Astrocyte of the spinal cord (primary cell): ENCODE data around the gene DNM3.
A peak's percentile ranks its signal among the peaks of the same experiment; 100 is the strongest.

ENCODE experiments used
- DNase-seq: peaks from one replicate; pipeline ENCODE4 v3.0.0; 2011; ENCODE audit warnings: low read depth, low spot score
- H3K4me3 ChIP-seq: 2 replicates; pipeline ENCODE4 v1.5.1; 2011; ENCODE audit warnings: low read depth, mild to moderate bottlenecking, low read length, moderate library complexity
- CTCF ChIP-seq: IDR thresholded peaks from 2 replicates; pipeline ENCODE4 v1.5.1; 2012; ENCODE audit warnings: low read depth, mild to moderate bottlenecking, low read length, inconsistent platforms
- in situ Hi-C: cut with HindIII; loops from 2 replicates; pipeline ENCODE4 v1.10.0; 2017; ENCODE audit warnings: low sequenced_read_pairs

Gene DNM3

DNA sequence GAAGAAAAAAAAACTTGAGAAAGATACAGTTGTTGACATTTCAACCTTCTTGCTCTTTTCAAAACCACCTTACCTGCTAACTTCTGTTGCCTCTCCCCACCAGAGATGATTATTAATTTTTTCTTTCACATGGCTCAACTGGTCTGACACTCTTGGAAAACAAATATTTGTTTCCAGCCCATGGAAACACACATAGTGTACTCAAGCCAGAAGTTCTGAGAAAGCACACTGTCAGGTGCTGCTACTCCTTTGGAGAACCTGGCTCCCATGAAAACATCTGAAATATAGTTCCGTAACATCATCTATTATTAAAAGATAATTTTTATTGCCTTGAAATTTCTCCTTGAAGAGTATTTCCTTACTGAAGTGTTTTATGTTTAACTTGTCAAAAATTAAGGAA lies 434.2 kb downstream of the DNM3 start:
- in situ Hi-C loops = no loop called here
- no peak for DNase-seq
- no peak overlapping the region for H3K4me3 ChIP-seq
- no peak for TF ChIP-seq CTCF

- no peak for DNase-seq
- in situ Hi-C loops = no loop called here
- H3K4me3 ChIP-seq = no peak overlapping the region
- TF ChIP-seq CTCF = no peak
Measured at GRCh38 chr1:172276120-172276818, 435.0 kb downstream of the DNM3 start.

- TF ChIP-seq CTCF = no peak
- DNase-seq = peak; percentile 79
- H3K4me3 ChIP-seq = no peak overlapping the region
- in situ Hi-C loops = no loop called here
Measured at GRCh38 chr1:172277275-172277674, 436.0 kb downstream of the DNM3 start.

DNA sequence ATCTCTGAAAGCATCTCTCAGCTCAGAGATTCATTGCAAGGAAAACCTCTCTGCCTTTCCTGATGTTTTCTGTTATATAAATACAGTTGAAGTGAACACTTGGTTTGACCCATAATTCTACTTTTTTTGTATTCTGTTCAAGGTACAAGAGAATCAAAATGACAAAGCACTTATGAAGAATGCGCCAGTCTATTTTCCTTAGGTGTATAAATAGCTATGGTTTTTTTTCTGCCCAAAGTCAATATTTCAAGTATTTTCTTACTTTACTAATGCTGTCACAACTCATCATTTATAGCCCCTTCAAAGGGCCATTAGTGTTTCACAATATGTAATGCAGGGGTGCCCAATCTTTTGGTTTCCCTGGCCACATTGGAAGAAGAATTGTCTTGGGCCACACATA lies 436.7 kb downstream of the DNM3 start:
- no peak for TF ChIP-seq CTCF
- DNase-seq = no peak
- no peak overlapping the region for H3K4me3 ChIP-seq
- in situ Hi-C loops = no loop called here

DNA sequence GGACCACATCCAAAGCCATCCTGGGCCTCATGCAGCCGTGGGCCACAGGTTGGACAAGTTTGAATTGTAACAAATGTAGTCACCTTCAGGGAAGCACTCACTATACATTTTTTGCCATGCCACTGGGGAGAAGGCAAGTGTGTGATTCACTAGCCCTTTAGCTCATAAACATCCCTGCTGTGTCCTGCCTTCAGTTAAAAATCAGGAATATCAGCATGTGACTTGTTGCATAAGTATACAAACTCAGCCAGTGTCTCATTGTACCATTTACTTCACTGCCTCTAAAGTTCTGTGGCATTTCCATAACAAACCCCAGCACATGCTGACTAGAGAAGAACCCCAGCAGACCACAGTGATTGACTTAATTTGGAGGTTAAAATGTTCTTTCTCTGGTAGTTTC lies 437.2 kb downstream of the DNM3 start:
- in situ Hi-C loops = no loop called here
- peak; percentile 90 for DNase-seq
- H3K4me3 ChIP-seq = no peak overlapping the region
- TF ChIP-seq CTCF = no peak

- in situ Hi-C loops = no loop called here
Measured at GRCh38 chr1:172279939-172280636, 438.8 kb downstream of the DNM3 start.

More at GRCh38 chr1:172279939-172280636, 438.8 kb downstream of the DNM3 start:
- no peak for TF ChIP-seq CTCF
- peak; percentile 51 for DNase-seq
- H3K4me3 ChIP-seq = no peak overlapping the region
